T47D (cell line): ENCODE data around the gene CHCHD5.

Source experiments
- DNase-seq, 2 experiments: peaks; one replicate each; pipeline versions ENCODE4 v3.0.0 to v3.0.0-alpha.2; 2011 to 2012; ENCODE audit warnings: low read depth in 1 of 2, low spot score in 1 of 2
- JUND ChIP-seq: IDR thresholded peaks from 2 replicates; pipeline ENCODE4 v1.6.1; 2012; ENCODE audit warnings: low read depth
- in situ Hi-C: cut with HindIII; loops from 2 replicates; pipeline ENCODE4 v1.10.0; 2016; ENCODE audit warnings: low sequenced_read_pairs, low pct_unique_long_range_greater_than_20kb

CHCHD5 gene

DNA sequence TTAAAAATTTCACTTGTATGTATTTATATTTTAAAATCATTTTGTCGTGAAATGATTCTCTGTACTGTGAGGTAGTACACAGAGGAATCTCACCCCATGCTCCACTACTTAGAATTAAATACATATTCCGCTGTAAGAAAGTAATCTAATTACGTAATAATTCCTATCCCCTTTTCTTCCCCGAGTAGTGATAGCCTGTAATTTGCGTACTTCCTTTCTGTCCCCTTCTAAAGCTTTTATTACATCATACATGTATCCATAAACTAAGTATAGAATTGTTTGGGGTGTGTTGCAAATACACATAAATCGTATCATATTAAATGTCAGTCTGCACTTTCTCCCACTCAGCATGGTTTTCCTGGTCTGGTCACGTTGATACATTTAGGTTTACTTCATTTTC lies 12.4 kb upstream of the CHCHD5 start:
- TF ChIP-seq JUND, result no peak
- in situ Hi-C loops, result no loop called here
- no peak for DNase-seq

DNA sequence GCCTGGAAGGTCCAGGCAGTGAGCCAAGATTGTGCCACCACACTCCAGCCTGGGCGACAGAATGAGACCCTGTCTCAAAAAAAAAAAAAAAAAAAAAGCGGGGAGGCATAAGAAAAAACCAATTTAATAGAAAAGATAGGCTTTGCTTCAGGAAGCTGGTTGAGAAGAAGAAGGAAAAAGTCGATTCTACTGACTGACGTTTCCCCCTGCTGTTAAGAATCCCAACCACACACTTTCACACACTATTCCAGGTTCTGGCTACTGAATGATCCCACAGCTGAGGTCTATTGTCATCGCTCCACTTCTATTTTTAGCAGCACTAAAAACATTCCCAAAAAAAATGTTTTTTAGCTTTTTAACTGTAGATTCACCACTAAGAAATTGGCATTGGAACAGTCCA lies 6.7 kb upstream of the CHCHD5 start:
- in situ Hi-C loops, result no loop called here
- TF ChIP-seq JUND, result no peak
- DNase-seq, result peak in 1 of 2 experiments; percentile 16

DNA sequence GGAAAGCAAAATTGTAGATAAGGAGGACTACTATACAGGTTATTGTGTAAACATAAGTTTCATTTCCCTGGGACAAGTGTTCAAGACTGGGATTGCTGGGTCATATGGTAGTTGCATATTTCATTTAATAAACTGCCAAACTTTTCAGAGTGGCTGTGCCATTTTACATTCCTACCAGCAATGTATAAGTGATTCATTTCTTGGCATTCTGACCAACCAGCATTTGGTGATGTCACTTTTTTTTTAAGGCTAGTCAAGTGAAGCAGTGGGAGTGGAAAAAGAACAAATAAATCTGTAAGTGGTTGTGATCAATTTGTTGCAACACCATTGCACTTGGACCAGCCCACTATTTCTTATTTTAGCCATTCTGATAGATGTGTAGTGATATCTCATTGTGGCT lies 5.2 kb upstream of the CHCHD5 start:
- peak in 1 of 2 experiments; percentile 31 for DNase-seq
- in situ Hi-C loops, result no loop called here

DNA sequence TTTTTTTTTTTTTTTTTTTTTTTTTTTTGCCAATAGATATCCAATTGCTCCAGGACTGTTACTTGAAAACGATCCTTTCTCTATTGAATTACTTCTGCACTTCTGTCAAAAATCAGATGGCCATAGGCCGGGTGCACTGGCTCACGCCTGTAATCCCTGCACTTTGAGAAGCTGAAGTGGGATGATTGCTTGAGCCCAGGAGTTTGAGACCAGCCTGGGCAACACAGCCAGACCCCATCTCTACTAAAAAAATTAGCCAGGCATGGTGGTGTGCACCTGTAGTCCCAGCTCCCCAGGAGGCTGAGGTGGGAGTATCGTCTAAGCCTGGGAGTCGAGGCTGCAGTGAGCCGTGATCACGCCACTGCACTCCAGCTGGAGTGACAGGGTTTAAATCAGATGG lies 4.3 kb upstream of the CHCHD5 start:
- in situ Hi-C loops, result no loop called here
- DNase-seq, result no peak
- TF ChIP-seq JUND, result no peak

More for the DNA sequence above, 5.2 kb upstream of the CHCHD5 start:
- TF ChIP-seq JUND, result no peak

DNA sequence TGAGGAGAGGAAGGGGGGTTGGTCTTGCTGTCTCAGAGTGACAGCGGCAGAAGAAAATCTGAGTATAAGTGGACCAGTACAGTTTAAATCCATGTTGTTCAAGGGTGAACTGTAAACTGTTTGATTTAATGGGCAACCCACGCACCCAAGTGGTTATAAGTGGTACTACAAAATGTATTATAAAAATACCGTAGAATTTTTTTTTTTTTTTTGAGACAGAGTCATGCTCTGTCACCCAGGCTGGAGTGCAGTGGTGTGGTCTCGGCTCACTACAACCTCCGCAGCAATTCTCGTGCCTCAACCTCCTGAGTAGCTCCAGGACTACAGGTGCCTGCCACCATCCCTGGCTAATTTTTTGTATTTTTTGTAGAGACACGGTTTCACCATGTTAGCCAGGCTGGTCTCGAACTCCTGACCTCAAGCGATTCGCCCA lies 2.1 kb upstream of the CHCHD5 start:
- in situ Hi-C loops, result no loop called here
- DNase-seq, result peak in 1 of 2 experiments; percentile 60
- TF ChIP-seq JUND, result no peak

DNA sequence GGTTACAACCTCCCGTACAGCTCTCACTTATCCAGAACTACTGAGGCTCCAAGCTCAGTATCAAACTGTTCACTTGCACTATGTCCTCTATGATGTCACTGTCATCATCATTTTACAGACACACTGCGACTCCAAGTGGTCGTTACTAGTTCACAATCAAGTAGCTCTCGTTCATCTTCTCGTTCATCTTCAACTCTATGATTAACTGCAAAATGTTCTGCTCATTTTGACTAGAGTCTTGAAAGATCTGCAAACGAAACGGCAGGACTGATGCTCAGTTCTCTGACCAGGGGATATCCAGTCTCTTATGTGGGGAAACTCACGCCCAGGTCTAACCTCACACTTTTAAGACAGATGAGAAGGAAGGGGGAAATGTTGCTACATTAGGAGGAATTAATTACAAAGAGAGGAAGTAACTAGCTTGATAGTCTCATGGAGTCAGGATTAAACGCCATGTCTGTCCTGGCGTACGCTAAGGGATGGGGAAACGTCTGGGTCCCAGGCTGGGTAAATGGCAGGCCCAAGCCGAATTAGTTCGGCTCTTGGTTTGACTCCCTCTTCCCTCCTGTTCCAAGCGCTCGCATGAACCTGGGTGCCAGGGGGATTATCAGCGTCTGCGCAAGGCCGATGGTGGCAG lies 794 bp upstream of the CHCHD5 start:
- TF ChIP-seq JUND, result no peak
- DNase-seq, result no peak
- in situ Hi-C loops, result no loop called here

DNA sequence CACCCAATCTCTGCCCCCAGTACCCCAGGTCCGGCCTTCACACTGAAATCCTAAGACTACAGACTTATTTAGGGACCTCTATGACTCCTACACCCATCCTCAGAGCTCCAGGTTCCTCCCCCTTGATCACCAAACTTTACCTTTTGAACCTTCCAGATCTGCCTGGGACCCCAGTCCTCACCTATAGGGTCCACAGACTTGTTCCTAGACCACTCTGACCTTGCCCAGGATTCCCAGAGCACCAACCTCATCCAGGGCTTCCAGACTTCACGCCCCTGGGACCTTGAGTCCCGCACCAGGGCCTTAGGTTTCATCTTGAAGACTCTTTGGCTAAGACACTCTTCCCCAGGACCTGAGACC lies 462 bp downstream of the CHCHD5 start:
- DNase-seq, result no peak
- in situ Hi-C loops, result no loop called here
- no peak for TF ChIP-seq JUND

DNA sequence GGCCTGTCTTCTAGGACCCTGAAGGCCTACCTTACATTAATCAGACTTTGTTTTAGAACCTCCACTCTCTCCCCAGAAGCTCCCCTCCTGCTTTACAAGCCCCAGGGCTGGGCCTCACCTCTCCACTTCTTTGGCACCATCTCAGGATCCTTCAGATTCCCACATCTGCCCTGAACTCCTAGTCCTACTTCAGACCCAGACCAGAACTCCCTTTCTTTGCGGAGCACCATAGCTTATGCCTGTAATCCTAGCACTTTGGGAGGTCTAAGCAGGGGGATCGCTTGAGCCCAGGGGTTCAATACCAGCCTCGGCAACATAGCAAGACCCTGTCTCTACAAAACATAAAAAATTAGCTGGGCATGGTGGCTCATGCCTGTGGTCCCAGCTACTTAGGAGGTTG lies 991 bp downstream of the CHCHD5 start:
- in situ Hi-C loops, result no loop called here
- no peak for DNase-seq
- TF ChIP-seq JUND, result no peak

DNA sequence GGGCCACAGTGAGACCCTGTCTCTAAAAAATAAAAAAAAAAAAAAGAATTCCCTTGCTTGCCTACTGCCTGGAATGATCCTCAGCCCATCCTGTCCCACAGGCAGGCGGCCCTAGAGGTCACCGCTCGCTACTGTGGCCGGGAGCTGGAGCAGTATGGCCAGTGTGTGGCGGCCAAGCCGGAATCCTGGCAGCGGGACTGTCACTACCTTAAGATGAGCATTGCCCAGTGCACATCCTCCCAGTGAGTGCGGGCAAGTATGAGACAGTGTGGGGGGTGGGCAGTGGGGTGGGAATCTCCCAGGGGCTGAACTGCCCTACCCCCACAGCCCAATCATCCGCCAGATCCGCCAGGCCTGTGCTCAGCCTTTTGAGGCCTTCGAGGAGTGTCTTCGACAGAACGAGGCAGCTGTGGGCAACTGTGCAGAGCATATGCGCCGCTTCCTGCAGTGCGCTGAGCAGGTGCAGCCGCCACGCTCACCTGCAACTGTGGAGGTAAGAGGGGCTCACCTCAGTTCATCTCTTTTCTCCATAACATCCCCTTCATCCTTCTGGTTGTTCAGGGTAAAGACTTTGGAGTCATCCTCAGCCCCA lies 1.6 kb downstream of the CHCHD5 start:
- in situ Hi-C loops, result no loop called here
- no peak for TF ChIP-seq JUND
- no peak for DNase-seq

DNA sequence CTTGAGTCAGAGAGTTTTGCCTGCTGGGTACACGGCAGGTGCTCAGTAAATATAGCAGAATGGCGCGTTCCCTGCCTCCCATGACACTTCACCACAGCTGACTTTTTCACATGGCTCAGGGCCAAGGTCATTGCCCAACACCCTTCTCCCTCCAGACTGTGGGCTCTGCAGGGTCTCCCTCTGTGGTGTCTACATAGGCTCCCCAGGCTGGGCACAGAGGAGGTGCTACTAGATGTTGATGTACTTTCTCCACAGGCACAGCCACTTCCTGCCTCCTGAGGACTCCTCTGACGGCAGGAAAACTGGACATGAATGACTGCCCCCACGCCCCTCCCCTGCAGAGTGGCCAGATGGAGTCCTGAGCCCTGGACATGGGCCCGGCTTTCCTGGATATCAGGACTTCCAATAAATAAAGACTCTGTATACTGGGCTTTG lies 4.2 kb downstream of the CHCHD5 start:
- in situ Hi-C loops, result no loop called here
- DNase-seq, result peak in 1 of 2 experiments; percentile 57
- TF ChIP-seq JUND, result no peak

DNA sequence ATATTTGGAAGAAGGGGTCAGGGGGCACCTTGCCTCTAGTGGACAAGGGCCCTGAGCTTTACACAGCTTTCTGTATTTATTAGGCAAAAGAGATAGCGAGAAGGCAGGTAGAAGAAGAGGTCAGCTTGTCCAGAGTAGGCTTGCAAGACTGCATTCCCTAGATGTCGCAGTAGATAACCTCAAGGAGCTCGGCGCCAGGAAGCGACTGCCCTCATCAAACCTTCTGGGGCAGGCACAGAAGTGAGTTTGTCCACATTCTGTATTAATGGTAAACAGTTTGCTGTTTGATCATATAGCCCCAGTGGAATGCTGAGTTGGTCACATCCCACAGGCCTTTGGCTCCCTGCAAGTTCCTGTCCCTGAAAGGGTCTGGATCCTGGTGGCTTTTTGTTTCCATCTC lies 7.0 kb downstream of the CHCHD5 start:
- in situ Hi-C loops, result no loop called here
- no peak; the same call in 1 of the 2 replicates for TF ChIP-seq JUND
- DNase-seq, result peak in 1 of 2 experiments; percentile 91

DNA sequence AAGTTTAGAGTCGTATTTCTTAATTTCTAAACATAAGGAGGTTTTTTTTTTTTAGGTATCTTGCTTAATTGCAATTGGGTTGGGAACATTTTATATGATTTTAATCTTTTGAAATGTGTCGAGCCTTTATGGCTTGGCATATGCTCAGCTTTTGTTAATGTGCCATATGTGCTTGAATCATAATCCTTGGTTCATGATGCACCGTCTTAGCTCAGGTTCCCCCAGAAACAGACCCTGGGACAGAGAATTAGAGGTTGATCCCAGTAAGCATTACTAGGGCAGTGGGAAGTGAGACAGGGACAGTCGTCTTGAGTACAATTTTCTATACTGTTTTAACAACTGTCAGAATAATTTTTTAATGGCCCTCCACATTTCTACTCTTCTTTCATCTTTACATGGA lies 9.3 kb downstream of the CHCHD5 start:
- in situ Hi-C loops, result no loop called here
- no peak for TF ChIP-seq JUND
- no peak for DNase-seq

DNA sequence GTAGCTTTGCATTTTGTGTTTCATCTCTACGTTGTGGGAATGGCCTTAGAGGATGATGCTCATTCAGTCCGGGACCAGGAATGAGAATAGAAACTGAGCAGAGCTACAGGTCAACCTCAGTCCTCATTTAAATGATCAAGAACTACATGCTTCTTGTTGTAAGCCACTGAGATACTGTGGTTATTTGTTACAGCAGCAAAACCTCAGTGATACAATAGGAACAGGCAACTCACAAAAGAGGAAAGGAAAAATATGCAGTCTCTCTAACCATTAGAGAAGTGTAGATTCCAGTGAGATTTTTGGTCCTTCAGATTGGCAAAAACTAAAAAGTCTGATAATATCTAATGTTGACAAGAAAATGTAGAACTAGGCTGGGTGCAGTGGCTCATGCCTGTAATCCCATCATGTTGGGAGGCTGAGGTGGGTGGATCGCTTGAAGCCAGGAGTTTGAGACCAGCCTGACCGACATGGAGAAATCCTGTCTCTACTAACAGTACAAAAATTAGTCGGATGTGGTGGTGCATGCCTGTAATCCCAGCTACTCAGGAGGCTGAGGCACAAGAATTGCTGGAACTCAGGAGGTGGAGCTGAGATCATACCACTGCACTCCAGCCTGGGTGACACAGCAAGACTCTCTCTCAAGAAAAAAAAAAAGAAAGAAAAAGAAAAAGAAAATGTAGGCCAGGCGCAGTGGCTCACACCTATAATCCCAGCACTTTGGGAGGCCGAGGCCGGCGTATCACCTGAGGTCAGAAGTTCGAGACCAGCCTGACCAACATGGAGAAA lies 13.3 kb downstream of the CHCHD5 start:
- in situ Hi-C loops, result no loop called here

More for the DNA sequence above, 13.3 kb downstream of the CHCHD5 start:
- no peak for DNase-seq
- TF ChIP-seq JUND, result no peak
